ENCODE measurements around the gene SUN1.
"Not testable (repeated sequence)": the region's sequence is repeated elsewhere in the genome, so short reads cannot be mapped to it uniquely, and the experiment has no call there.

SUN1 gene

GRCh38 chr7:803243-803635 lies 29.0 kb upstream of the SUN1 start:
- in situ Hi-C loops (cut with MboI; ENCODE audit: low pct_unique_long_range_greater_than_20kb, low sequenced_read_pairs) = no loop called here
- no peak for DNase-seq

GRCh38 chr7:803796-804195 lies 28.5 kb upstream of the SUN1 start:
- in situ Hi-C loops (cut with MboI; ENCODE audit: low pct_unique_long_range_greater_than_20kb, low sequenced_read_pairs); DNase-seq: not testable (repeated sequence)

GRCh38 chr7:805261-805660 lies 27.0 kb upstream of the SUN1 start:
- no peak for DNase-seq
- in situ Hi-C loops (cut with MboI; ENCODE audit: low pct_unique_long_range_greater_than_20kb, low sequenced_read_pairs) = no loop called here

GRCh38 chr7:815284-816216 lies 16.7 kb upstream of the SUN1 start:
- in situ Hi-C loops (cut with MboI; ENCODE audit: low pct_unique_long_range_greater_than_20kb, low sequenced_read_pairs) = no loop called here
- DNase-seq = peak; percentile 21

GRCh38 chr7:816300-816750 lies 16.0 kb upstream of the SUN1 start:
- peak; percentile 92 for DNase-seq
- in situ Hi-C loops (cut with MboI; ENCODE audit: low pct_unique_long_range_greater_than_20kb, low sequenced_read_pairs) = no loop called here

GRCh38 chr7:816751-817671 lies 15.3 kb upstream of the SUN1 start:
- in situ Hi-C loops (cut with MboI; ENCODE audit: low pct_unique_long_range_greater_than_20kb, low sequenced_read_pairs) = no loop called here
- DNase-seq = peak; percentile 32

GRCh38 chr7:818031-818699 lies 14.1 kb upstream of the SUN1 start:
- in situ Hi-C loops (cut with MboI; ENCODE audit: low pct_unique_long_range_greater_than_20kb, low sequenced_read_pairs) = no loop called here
- DNase-seq = peak; percentile 43

GRCh38 chr7:820341-820740 lies 11.9 kb upstream of the SUN1 start:
- in situ Hi-C loops (cut with MboI; ENCODE audit: low pct_unique_long_range_greater_than_20kb, low sequenced_read_pairs) = no loop called here
- no peak for DNase-seq

- DNase-seq = no peak
- in situ Hi-C loops (cut with MboI; ENCODE audit: low pct_unique_long_range_greater_than_20kb, low sequenced_read_pairs) = no loop called here
Measured at GRCh38 chr7:821688-822087, 10.6 kb upstream of the SUN1 start.

GRCh38 chr7:822692-823276 lies 9.5 kb upstream of the SUN1 start:
- in situ Hi-C loops (cut with MboI; ENCODE audit: low pct_unique_long_range_greater_than_20kb, low sequenced_read_pairs) = no loop called here

GRCh38 chr7:823649-824048 lies 8.6 kb upstream of the SUN1 start:
- in situ Hi-C loops (cut with MboI; ENCODE audit: low pct_unique_long_range_greater_than_20kb, low sequenced_read_pairs) = no loop called here
- no peak for DNase-seq

More at GRCh38 chr7:822692-823276, 9.5 kb upstream of the SUN1 start:
- DNase-seq = no peak

GRCh38 chr7:824081-824480 lies 8.2 kb upstream of the SUN1 start:
- in situ Hi-C loops (cut with MboI; ENCODE audit: low pct_unique_long_range_greater_than_20kb, low sequenced_read_pairs) = no loop called here
- DNase-seq = no peak

- in situ Hi-C loops (cut with MboI; ENCODE audit: low pct_unique_long_range_greater_than_20kb, low sequenced_read_pairs) = no loop called here
- no peak for DNase-seq
Measured at GRCh38 chr7:824664-825063, 7.6 kb upstream of the SUN1 start.

GRCh38 chr7:825386-825785 lies 6.9 kb upstream of the SUN1 start:
- in situ Hi-C loops (cut with MboI; ENCODE audit: low pct_unique_long_range_greater_than_20kb, low sequenced_read_pairs) = no loop called here
- no peak for DNase-seq

- DNase-seq = no peak
- in situ Hi-C loops (cut with MboI; ENCODE audit: low pct_unique_long_range_greater_than_20kb, low sequenced_read_pairs) = no loop called here
Measured at GRCh38 chr7:826230-826917, 5.9 kb upstream of the SUN1 start.

GRCh38 chr7:828793-829561 lies 3.3 kb upstream of the SUN1 start:
- in situ Hi-C loops (cut with MboI; ENCODE audit: low pct_unique_long_range_greater_than_20kb, low sequenced_read_pairs) = no loop called here

GRCh38 chr7:830069-830468 lies 2.2 kb upstream of the SUN1 start:
- in situ Hi-C loops (cut with MboI; ENCODE audit: low pct_unique_long_range_greater_than_20kb, low sequenced_read_pairs) = no loop called here
- DNase-seq = no peak

More at GRCh38 chr7:828793-829561, 3.3 kb upstream of the SUN1 start:
- no peak for DNase-seq
